Upper lobe of right lung (tissue), 1 donor: ENCODE measurements around the gene EIF3K. TPM values are rescaled to one million over a fixed set of nuclear protein-coding genes. Genes with fewer than 3 reads are reported as not detected.

Experiments used
- ATAC-seq: fragments of 200-7000 bp; cut with Tn5 transposase; one replicate; pipeline ENCODE4 v1.9.1; 2020; ENCODE audit warnings: mild to moderate bottlenecking, moderate library complexity
- DNase-seq: peaks from one replicate; pipeline ENCODE4 v3.0.0-alpha.2; 2020
- H3K27ac ChIP-seq: fragments of 200-600 bp; one replicate; pipeline ENCODE4 v1.8.0; 2022
- H3K27me3 ChIP-seq: fragments of 200-600 bp; one replicate; pipeline ENCODE4 v1.8.0; 2022; ENCODE audit warnings: mild to moderate bottlenecking
- H3K36me3 ChIP-seq: fragments of 200-600 bp; one replicate; pipeline ENCODE4 v1.8.0; 2022
- H3K4me1 ChIP-seq: fragments of 200-600 bp; one replicate; pipeline ENCODE4 v1.8.0; 2022
- H3K4me3 ChIP-seq: fragments of 200-600 bp; one replicate; pipeline ENCODE4 v1.8.0; 2022; ENCODE audit warnings: mild to moderate bottlenecking
- H3K9me3 ChIP-seq: fragments of 200-600 bp; one replicate; pipeline ENCODE4 v1.8.0; 2022
- CTCF ChIP-seq: fragments of 200-600 bp; IDR thresholded peaks from one replicate; pipeline ENCODE4 v1.8.0; 2022; ENCODE audit warnings: antibody characterized with exemption
- intact Hi-C: fragments of 100-400 bp; cut with DNase I; formaldehyde crosslinking; loops from one replicate; pipeline ENCODE4 v1.11.0; 2022
- total RNA-seq: library from RNA; stranded (reverse); fragmentation: NEBNext Ultra II Directional; extraction: Animal tissue kit (Norgen Biotek cat#: 25700); gene quantifications from one replicate; pipeline ENCODE4 v1.2.1, GENCODE V29; 2021
- donor health status: DM: no; HTN: yes; CAD: no; lungs with severe emphysema.

EIF3K gene
- total RNA-seq, 1 donor from 2014 or later: 215 TPM

- Histone ChIP-seq H3K9me3 (no peaks in the 10 kb centered on the region), H3K4me3 (no peak overlapping the region), H3K4me1 (no peaks in the 10 kb centered on the region), H3K27me3 (no peaks in the 10 kb centered on the region), H3K27ac (no peak overlapping the region), H3K36me3 (no peaks in the 10 kb centered on the region)
- DNase-seq (no peak), ATAC-seq (peak; percentile 29)
- TF ChIP-seq CTCF: no peak
- intact Hi-C loops: no loop called here
Observed at GRCh38 chr19:38583219-38583984, 35.6 kb upstream of the EIF3K start.

GRCh38 chr19:38583985-38584305, 35.0 kb upstream of the EIF3K start:
- H3K27me3 ChIP-seq: no peaks in the 10 kb centered on the region
- no peak overlapping the region for H3K4me3 ChIP-seq
- DNase-seq: no peak
- no peak for TF ChIP-seq CTCF
- no peak for ATAC-seq
- H3K36me3 ChIP-seq: no peaks in the 10 kb centered on the region
- H3K4me1 ChIP-seq: no peaks in the 10 kb centered on the region
- H3K9me3 ChIP-seq: no peaks in the 10 kb centered on the region
- intact Hi-C loops: no loop called here
- H3K27ac ChIP-seq: no peak overlapping the region

GRCh38 chr19:38587562-38587961, 31.4 kb upstream of the EIF3K start:
- Histone ChIP-seq H3K27me3 (no peaks in the 10 kb centered on the region), H3K4me3 (no peak overlapping the region), H3K4me1 (no peaks in the 10 kb centered on the region), H3K9me3 (no peaks in the 10 kb centered on the region), H3K27ac (no peak overlapping the region), H3K36me3 (no peaks in the 10 kb centered on the region)
- TF ChIP-seq CTCF: no peak
- intact Hi-C loops: no loop called here
- ATAC-seq: no peak
- no peak for DNase-seq

- intact Hi-C loops: no loop called here
- ATAC-seq (no peak), DNase-seq (no peak)
- no peak for TF ChIP-seq CTCF
- no peak overlapping the region for H3K4me3 ChIP-seq
- no peak overlapping the region for H3K27ac ChIP-seq
- no peaks in the 10 kb centered on the region for H3K9me3 ChIP-seq
- H3K27me3 ChIP-seq: no peaks in the 10 kb centered on the region
- no peaks in the 10 kb centered on the region for H3K4me1 ChIP-seq
- H3K36me3 ChIP-seq: no peaks in the 10 kb centered on the region
Observed at GRCh38 chr19:38588041-38588440, 30.9 kb upstream of the EIF3K start.

- ATAC-seq: no peak
- DNase-seq: no peak
- H3K27ac ChIP-seq: no peak overlapping the region
- H3K36me3 ChIP-seq: no peaks in the 10 kb centered on the region
- no peaks in the 10 kb centered on the region for H3K9me3 ChIP-seq
- TF ChIP-seq CTCF: no peak
- H3K27me3 ChIP-seq: no peaks in the 10 kb centered on the region
- intact Hi-C loops: no loop called here
- H3K4me1 ChIP-seq: no peaks in the 10 kb centered on the region
- H3K4me3 ChIP-seq: no peak overlapping the region
Observed at GRCh38 chr19:38592940-38593339, 26.0 kb upstream of the EIF3K start.
